NOMO-1 treated with DMSO at 0.1 percent for 48 hours (cell line): ENCODE data around the gene MRTFA.
"Not testable (repeated sequence)": the region's sequence is repeated elsewhere in the genome, so short reads cannot be mapped to it uniquely, and the experiment has no call there.

ENCODE experiments used
- DNase-seq: peaks from one replicate; lab custom pipeline; 2025; ENCODE audit not compliant: unreplicated experiment; lab: John Stamatoyannopoulos, UW

The MRTFA gene

DNA sequence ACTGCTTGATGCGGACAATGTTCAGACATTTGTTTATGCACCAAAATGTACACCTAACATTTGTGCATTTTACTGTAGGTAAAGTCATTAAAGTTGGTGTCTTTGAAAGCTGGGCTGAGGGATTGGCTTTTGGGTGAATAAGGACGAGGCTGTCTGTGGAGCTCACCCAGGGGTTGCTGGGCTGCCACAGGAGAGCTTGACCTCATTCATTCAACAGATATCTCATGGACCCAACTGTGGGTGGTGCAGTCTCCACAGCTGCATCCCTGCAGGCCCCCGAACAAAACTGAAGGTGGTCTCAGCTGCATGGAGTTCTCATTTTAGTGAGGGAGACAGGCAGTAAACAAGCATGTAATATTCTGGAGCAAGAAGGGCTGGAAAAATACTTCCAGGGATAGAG is 233.4 kb downstream of the MRTFA start:
- DNase-seq, result no peak

- no peak for DNase-seq
Observed at GRCh38 chr22:40401981-40402406, 234.5 kb downstream of the MRTFA start.

- no peak for DNase-seq
Observed at GRCh38 chr22:40401532-40401931, 235.0 kb downstream of the MRTFA start.

DNA sequence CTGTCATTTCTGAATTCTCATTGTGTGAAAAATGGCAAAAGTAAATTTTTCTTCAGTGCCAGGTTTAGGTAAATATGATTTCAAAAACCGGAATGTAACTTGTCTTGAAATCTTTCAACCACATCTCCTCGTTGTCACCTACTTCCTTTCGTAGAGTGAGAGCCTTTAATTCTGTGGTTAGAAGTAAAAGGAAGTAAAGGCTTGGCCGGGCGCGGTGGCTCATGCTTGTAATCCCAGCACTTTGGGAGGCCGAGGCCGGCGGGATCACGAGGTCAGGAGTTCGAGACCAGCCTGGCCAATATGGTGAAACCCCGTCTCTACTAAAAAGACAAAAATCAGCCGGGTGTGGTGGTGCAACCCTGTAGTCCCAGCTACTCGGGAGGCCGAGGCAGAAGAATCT is 236.4 kb downstream of the MRTFA start:
- DNase-seq, result peak; percentile 92

GRCh38 chr22:40399621-40400020 is 236.9 kb downstream of the MRTFA start:
- no peak for DNase-seq

DNA sequence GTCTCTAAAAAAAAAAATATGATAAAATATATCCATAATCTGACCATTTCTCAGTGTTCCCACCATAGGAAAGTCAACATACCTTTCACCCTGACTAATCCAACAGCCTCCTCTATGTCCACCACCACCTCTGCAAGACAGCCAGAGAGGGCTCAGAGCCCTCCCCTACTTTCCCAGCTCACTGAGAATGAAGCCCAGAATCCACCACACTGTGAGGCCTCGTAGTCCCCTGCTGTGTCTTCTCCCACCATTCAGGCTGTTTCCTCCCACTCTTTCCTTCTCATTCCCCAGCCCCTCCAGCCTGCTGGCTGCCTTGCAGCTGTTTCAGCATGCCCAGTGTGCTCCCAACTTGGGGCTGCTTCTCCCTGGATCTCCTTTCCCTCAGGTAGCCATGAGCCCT is 239.1 kb downstream of the MRTFA start:
- no peak for DNase-seq

GRCh38 chr22:40396882-40397281 is 239.6 kb downstream of the MRTFA start:
- no peak for DNase-seq

DNA sequence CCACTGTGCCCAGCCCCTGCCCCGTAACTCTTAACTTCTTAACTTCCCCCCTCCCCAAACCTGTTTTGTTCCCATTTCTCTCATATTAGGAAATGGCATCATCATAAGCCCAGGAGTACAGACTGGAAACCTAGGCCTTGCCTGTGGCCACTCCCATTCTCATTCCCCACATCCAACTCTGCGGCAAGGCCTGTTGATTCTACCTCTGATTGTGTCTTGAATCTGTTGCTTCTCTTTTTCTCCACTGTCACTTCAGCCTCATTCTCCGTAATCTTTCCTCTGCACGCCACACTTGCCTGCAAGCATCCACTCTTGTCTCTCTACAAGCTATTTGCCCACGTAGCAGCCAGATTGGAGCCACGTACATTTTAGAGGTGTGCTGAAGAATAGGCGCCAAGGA is 240.9 kb downstream of the MRTFA start:
- DNase-seq, result no peak

- no peak for DNase-seq
Observed at GRCh38 chr22:40394607-40395006, 241.9 kb downstream of the MRTFA start.

DNA sequence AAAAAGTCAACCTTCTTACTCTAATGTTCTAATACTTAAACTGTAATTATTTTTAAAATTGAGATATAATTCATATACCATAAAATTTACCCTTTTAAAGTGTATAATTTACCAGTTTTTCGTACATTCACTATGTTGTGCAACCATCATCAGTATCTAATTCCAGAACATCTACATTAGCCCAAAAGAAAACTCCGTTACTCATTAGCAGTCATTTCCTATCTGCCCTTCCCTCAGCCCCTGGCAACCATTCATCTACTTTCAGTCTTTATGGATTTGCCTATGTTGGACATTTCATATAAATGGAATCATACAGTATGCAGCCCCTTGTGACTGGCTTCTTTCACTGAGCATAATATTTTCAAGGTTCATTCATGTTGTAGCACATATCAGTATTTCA is 243.9 kb downstream of the MRTFA start:
- DNase-seq, result no peak

DNA sequence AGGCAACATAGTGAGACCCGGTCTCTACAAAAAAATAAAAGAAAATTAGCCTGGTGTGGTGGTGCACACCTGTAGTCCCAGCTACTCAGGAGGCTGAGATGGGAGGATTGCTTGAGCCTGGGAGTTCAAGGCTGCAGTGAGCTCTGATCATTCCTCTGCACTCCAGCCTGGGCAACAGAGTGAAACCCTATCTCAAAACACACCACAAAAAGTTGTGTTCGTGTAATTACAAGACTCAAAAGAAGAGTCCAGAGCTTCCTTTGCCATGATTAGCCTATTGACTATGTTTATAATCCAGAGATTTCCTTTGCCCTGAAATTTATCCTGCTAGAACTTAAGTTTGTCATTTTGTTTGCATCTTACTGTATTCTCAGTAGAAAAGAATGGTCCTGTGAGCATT is 245.1 kb downstream of the MRTFA start:
- no peak for DNase-seq

DNA sequence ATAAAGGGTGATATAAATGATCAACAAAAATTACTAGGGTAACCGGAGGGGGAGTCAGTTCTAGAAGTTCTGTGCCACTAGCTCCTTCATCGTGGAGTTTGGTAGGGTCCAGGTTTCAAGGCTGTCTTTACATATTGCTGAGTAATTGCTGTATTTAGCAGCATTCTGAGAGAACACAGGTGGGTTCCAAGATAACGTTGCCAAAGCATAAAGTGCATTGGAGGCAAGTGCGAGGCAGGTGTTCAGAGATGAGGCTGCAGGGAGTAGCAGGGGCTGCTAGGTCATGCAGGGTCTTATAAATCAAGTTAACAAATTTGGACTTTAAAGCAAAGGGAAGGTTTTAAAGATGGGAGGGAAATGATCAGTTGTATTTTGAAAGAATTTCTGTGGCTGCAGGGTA is 248.3 kb downstream of the MRTFA start:
- no peak for DNase-seq

GRCh38 chr22:40387746-40388145 is 248.8 kb downstream of the MRTFA start:
- DNase-seq, result no peak

DNA sequence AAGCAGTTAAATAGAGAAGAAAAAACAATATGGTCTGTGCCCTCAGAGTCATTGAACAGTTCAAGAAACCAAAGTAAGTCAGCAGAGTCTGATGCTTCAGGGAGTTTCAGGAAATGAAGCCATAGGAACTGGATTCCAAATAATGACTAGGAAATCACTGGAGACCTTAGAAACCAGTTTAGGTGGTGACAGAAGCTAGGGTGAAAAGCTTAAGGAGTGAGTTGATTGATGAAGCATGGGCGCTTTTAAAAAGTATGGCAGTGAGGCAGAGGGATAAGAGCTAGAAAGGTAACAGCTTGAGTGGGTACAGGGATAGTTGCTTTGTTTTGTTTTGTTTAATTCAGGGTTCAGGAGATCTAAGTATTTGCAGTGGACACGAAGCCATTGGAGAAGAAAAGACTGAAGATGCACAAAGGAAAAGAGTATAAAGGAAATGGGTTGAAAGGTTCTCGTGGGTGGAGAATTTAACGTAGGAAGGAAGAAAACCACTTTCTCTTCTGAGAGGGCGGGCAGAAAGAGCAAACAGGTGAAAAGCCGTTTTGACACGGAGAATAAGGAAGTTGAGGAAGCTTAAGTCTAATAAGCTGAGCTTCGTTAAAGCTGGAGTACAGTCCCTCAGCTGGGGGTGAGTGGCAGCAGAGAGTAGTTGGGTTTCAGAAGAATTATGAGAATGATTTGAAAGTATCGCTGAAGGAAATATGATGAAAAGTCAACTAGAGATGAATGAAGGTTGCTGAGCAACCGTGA is 251.3 kb downstream of the MRTFA start:
- DNase-seq, result peak; percentile 88

DNA sequence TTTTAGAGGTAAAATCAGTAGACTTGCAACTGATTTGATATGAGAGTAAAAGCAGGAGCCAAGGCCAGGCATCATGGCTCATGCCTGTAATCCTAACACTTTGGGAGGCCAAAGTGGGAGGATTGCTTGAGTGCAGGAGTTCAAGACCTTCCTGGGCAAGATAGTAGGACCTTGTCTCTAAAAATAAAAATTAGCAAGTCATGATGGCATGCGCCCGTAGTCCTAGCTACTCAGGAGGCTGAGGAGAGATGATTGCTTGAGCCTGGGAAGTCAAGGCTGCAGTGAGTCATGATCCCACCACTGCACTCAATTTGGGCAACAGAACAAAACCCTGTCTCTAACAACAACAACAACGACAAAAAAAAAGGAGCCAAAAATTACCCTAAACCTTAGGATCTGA is 252.6 kb downstream of the MRTFA start:
- no peak for DNase-seq

DNA sequence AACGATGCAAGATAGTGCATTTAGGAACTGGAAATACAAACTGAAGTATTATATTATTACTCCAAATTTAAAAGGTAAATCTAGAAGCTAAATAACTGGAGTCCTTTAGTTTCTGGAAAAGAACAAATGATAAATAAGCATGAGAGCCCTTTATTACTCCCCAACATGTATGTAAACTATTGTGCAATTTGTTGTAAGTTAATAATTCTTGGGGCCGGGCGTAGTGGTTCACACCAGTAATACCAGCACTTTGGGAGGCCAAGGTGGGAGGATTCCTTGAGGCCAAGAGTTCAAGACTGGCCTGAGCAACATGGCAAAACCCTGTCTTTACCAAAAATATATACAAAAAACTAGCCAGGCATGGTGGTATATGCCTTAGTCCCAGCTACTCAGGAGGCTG is 255.1 kb downstream of the MRTFA start:
- no peak for DNase-seq

GRCh38 chr22:40378448-40378847 is 258.1 kb downstream of the MRTFA start:
- not testable (repeated sequence) for DNase-seq

DNA sequence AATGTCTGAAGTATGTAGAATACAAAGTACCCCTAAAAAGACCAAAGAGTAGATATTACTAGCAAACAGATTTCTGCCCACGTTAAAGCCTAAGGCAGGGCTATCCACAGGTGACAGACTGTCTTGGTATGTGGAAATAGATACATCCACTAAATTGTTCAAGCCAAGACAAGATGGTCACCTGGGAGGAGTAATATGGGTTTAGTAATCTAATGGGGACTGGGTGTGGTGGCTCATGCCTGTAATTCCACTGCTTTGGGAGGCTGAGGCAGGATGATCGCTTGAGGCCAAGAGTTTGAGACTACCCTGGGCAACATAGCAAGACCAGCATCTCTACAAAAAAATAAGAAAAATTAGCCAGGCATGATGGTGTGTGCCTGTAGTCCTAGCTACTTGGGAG is 258.6 kb downstream of the MRTFA start:
- no peak for DNase-seq

DNA sequence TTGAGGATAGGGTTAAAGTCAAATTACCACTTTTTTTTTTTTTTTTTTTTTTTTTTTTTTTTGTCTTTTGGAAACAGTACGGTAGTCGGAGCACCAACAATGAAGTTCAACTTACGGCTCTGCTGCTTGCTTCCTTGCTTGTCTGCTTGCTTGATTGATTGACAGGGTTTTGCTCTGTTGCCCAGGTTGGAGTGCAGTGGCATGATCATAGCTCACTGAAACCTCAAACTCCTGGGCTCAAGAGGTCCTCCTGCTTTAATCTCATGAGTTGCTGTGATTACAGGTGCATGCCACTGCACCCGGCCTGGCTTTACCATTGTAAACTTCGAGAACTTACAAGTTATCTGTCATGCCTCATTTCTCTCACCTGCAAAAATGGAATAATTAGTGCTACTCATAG is 260.4 kb downstream of the MRTFA start:
- DNase-seq, result no peak

- no peak for DNase-seq
Observed at GRCh38 chr22:40374567-40374966, 262.0 kb downstream of the MRTFA start.

- no peak for DNase-seq
Observed at GRCh38 chr22:40368836-40369235, 267.7 kb downstream of the MRTFA start.

DNA sequence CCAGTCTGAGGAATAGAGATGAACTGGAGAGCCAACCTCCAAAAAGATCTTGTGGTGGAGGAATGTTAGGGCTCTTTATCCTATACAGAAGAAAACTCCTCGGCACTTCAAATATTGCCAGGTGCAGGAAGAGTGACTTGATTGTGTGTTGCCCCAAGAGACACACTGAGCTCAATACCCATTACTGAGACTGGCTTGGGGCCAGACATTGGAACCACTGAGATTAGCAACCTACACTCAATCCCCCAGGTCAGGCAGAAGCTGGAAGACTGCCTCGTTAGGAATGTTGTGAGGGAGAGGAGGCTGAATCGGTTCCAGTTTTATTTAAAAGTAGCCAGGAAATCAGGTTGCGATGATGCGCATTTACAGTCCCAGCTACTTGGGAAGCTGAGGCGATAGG is 268.5 kb downstream of the MRTFA start:
- DNase-seq, result no peak

DNA sequence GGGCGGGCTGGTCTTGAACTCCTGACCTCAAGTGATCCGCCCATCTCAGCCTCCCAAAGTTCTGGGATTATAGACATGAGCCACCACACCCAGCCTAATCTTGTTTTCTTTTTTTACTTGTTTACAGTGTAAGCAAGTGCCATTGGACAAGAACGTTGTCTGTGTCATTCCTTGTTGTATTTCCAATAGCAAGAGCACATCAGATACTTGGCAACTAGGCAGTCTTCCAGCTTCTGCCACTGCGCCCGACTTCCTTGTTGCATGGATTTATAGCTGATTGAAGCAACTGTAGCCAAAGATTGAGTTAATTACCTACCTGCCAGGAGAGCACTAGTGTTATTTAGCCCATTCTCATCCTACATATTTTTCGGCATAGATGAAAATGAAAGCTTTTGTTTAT is 269.2 kb downstream of the MRTFA start:
- no peak for DNase-seq
